GM21447 (cell line): ENCODE measurements around the gene TFRC.
A peak's percentile ranks its signal among the peaks of the same experiment; 100 is the strongest.
"Not testable (repeated sequence)": the region's sequence is repeated elsewhere in the genome, so short reads cannot be mapped to it uniquely, and the experiment has no call there.

ENCODE experiments used
- ATAC-seq: cut with Tn5 transposase; IDR thresholded peaks from one replicate; pipeline ENCODE4 v1.9.1; 2021; ENCODE audit not compliant: unreplicated experiment

The TFRC gene

DNA sequence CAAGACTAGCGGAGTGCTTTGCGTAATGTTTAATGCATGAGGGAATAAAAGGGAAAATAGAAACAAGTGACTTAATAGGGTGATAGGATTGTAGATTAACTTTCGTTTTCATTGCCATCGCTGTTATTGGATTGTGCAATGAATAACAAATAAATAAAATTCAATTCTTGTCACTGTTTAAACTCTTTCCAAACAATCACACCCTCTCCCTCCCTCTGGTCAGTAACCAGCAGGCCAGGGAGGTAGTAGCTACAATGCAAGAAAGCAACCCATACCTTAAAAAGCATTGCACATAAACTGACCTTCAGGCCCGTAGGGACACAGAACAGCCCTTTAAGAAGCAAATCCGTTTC lies 705 bp upstream of the TFRC start:
- no peak for ATAC-seq

DNA sequence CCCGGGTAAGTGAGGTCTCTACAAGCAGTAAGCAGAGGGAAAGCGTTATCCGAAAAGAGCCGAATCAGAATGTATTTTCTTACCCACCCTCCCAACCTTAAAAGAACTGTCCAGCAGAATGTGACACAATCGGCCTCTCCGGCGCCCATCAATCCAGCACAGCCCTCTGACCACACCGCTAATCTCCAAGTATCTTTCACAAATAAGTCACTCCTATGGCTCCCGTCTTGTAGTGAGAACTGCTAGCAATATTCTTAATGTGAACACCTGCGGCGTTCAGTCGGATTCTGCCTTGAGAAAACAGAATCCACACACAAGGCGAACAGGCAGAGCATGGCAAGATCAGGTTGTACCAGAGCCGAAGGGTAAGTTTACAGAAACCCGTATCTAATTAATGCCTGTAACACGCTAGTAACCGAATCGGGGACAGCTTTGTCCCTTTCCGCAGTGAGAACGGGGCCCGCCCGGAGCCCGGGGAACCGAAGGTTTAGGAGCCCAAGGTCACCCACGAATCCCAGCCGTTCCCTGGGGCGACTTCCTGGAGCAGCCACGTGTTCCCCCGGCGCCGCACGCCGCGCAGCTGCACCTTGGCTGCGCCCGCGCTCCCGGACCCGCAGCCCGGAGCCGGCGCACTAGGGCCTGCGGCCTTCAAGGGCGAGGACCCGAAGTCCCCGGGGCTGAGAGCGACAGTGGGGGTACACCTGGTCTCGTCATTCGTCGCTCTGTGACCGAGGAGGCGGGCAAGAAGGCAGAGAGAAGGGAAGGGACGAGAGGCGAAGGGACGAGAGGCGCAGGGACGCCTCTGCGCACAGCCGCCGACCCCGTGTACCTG lies 672 bp downstream of the TFRC start:
- ATAC-seq = peak; percentile 52

DNA sequence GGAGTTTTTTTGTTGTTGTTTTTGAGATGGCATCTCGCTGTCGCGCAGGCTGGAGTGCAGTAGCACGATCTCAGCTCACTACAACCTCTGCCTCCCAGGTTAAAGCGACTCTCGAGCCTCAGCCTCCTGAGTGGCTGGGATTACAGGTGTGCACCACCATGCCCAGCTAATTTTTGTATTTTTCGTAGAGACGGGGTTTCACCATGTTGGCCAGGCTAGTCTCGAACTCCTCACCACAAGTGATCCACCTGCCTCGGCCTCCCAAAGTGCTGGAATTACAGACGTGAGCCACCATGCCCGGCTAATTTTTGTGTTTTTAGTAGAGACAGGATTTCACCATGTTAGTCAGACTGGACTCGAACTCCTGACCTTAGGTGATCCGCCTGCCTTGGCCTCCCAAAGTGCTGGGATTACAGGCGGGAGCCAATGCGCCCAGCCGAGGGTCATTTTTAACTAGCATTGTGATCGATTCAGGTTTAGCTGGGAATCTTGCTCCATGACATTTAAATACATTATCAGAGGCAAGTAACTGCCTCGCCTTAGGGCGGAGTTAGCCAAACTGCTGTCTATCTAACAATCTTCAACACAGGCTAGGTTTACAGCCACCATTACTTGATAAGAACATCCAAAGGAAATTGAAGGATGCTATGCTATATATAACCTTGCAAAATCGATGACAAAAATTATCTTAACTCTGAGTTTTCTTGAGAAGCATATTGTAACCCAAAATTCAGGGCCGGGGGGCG lies 1.6 kb downstream of the TFRC start:
- ATAC-seq = not testable (repeated sequence)

DNA sequence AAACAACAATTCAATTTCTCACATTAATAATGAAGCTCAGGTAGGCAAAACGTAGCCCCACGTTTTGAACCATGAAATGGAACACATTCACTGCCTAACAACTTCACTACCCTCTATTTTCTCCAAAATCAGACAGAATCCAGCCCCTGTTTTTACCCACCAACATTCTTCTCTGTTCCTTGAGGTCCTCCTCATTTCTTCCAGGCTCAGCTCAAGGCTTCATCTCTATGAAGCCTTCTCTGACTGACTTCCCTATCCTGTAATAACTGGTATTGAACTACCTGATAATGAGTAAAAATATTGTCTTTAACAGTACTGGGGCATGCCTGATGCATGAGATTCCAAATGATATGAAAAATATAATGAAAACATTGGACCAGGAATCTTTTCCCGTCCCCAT lies 2.2 kb downstream of the TFRC start:
- no peak for ATAC-seq

DNA sequence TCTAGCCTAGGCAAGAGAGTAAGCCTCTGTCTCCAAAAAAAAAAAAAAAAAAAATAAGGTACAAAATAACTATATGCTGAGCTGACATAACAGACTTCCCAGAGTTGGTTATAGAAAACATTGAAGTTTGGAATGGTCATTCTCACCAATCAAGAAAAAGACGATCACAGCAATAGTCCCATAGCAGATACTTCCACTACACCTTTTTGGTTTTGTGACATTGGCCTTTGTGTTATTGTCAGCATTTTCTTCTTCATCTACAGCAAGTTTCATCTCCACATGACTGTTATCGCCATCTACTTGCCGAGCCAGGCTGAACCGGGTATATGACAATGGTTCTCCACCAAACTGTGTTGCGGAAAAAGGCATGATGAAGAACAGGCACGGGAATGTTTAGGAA lies 6.9 kb downstream of the TFRC start:
- no peak for ATAC-seq

DNA sequence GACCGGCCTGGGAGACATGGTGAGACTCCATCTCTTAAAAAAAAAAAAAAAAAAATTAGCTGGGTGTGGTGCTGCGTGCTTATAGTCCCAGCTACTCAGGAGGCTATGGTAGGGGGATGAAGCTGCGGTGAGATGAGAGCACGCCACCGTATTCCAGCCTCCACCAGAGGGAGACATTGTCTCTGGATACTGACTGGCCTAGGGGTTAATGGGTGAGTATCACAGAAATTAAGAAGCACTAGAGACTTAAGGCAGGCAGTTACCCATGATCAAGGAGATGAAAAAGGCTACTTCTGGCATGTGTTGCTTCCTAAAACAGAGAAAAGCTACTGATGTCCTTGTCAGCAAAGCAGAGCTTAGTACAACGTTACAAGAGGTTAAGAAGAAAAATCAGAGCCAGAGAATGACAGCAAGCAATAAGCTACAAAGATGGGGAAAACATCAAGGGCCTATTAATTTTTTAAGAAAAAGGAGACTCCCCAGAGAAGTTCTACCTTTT lies 8.6 kb downstream of the TFRC start:
- ATAC-seq = no peak

DNA sequence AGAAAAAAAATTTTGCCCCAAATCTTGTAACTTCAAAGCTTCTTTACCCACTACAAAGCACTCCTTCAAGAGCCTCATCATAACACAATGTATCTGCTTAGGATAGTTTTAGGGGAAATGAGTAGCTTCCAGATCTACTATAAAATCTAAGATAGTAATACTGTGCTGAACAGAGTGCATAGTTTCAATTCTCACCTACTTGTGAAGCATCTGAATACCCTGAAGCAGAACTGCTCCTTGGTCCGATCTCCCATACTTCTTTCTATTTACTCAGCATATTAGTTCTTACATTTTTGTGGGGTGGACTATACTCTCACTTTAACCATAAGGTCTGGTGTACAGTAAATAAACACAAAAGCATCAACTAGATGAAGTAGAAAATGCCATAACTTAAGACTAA lies 9.6 kb downstream of the TFRC start:
- ATAC-seq = no peak

DNA sequence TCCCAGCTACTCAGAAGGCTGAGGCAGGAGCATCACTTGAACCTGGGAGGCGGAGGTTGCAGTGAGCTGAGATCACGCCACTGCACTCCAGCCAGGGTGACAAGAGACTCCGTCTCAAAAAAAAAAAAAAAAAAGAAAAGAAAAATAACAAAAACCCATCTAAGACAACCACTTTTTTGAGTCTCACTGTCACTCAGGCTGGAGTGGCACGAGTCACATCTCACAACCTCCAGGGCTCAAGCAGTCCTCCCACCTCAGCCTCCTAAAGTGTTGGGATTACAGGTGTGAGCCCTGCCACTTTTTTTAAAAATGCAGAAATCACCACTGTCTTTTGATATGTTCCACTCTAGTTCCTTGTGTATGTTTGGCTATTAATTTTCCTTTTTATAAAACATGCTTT lies 13.1 kb downstream of the TFRC start:
- not testable (repeated sequence) for ATAC-seq

DNA sequence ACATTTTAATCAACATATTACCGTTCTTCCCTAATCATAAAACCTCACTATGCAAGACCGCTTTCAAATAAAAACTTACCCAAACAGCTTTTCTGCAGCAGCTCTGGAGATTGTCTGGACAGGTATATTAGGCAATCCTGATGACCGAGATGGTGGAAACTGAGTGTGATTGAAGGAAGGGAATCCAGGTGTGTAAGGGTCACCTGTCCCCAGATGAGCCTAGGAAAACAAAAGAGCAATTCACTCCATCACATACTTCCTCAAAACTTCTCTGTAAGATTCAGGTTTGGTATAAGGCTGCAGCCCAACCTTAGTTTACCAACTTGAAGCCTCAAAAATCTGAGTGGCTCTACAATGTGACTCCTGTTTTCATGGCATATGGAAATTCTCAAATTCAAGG lies 14.5 kb downstream of the TFRC start:
- ATAC-seq = no peak

DNA sequence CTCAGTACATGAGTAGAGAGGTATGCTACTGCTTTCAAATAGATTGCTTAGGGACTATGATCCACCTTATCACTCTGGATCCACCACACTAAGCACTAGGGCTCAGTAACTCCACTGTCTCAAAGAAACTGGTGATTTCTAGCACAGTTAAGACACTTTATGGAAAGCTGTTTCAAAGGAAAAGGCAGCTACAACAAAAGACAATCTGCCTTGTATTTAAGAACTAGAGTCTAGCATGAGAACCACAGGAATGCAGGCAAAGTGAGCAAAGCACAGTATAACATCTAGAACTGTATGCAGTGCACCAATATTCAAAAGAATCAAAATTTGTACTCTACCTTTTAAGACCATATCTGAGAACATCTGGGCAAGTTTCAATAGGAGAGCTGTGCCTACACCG lies 17.9 kb downstream of the TFRC start:
- no peak for ATAC-seq

DNA sequence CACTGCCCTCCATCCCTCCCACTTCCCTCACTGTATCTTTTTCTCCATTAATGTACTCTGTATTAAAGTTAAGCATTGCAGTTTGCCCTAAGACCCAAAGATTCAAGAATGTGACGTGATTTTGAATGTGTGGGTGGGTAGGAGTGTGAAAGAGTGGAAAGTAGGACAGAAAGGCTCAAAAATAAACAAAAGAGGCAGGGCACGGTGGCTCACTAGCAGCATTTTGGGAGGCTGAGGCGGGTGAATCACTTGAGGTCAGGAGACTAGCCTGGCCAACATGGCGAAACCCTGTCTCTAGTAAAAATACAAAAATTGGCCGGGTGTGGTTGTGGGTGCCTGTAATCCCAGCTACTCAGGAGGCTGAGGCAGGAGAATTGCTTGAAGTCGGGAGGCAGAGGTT lies 18.4 kb downstream of the TFRC start:
- no peak for ATAC-seq

DNA sequence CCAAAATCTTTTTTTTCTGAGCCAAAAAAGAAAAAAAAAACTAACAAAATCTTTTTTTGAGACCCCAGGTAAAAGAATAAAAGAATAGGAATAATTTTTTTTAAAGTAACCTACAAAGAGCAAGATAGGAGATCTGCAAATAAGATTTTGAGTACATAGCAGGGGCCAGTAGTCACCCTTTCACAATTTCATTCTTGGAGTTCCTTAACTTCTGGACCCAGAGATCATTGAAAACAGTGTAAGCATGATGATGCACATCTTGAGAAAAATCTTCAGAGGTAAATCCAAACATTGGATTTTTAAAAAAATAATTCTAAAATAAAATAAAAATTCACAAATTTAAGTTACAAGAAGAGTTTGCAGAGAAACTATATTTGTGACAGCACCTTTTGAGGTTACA lies 18.8 kb downstream of the TFRC start:
- ATAC-seq = no peak

DNA sequence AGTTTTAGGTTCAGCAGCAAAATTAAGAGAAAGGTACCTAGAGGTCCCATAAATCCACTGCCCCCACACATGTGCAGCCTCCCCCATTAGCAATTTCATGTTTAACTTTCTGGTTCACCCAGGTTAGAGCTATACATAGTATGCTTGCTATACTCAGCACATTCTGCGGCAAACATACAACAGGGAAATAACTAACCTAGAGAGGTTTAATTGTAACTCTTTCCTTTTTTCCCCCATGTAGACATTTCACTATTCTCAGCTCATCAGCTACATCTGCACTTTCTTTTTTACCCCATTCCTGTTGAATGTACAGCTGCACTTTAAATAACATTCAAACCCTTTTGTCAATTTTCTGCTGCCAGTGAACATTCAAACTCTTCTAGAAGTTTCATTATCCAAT lies 21.1 kb downstream of the TFRC start:
- no peak for ATAC-seq

DNA sequence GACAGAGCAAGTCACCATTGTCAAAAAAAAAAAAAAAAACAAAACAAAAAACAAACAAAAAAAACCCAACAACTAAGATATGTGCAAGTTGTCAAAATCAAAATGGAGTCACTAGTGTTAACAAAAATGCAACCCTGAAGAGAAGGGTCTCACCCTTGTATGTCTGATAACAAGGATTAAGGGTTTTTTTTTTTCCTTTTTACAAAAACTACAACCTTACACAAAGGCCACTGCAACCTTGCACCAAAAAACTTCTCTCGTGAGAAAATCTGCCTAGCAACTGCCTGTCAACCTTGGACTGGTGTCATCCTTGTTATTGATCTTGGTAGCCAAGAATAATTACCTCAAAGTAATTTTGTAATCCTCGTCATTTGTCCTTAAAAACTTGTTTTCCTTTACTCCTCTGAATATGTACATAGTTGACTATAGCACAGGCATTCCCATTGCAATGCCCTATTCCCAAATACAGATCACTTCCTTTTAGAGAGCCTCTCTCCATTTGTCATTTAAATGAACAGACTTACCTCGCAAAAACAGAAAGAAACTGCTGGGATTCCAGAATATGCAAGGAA lies 24.0 kb downstream of the TFRC start:
- ATAC-seq = no peak

DNA sequence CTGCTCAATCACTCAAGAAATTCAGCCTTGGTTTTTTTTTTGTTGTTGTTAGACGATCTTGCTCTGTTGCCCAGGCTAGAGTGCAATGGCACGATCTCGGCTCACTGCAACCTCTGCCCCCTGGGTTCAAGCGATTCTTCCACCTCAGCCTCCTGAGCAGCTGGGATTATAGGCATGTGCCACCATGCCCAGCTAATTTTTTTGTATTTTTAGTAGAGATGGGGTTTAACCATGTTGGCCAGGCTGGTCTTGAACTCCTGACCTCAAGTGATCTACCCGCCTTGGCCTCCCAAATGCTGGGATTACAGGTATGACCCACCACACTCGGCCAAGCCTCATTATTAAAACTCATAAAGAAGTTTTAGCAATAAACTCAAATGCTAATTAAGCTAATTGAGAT lies 25.5 kb downstream of the TFRC start:
- ATAC-seq = not testable (repeated sequence)

DNA sequence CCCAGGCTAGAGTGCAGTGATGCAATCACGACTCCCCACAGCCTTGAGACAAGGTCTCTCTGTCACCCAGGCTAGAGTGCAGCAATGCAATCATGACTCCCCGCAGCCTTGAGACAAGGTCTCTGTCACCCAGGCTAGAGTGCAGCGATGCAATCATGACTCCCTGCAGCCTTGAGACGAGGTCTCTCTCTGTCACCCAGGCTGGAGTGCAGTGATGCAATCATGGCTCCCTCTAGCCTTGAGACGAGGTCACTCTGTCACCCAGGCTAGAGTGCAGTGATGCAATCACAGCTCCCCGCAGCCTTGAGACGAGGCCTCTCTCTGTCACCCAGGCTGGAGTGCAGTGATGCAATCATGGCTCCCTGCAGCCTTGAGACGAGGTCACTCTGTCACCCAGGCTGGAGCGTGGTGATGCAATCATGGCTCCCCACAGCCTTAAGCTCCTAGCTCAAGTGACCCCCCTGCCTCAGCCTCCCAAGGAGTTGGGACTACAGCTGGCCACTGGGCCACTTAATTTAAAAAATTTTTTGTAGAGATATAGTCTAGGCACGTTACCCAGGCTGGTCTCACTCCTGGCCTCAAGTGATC lies 26.1 kb downstream of the TFRC start:
- ATAC-seq = no peak

DNA sequence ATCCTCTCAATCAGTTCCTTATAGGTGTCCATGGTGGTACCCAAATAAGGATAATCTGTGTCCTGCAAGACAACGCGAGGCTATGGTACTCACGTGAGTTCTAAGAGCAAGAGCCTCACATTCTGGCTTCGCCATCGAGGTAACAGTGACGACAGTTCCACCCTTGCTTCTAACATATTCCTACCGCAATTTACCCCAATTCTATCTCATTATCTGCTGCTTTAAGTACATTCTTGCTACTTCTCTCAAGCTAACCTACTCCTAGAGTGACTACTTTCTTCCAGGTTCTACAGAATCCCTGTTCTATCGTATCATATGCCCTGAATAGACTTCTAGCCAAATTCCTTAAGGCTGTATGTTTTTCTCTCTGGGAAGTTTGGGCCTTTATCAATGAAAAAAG lies 26.6 kb downstream of the TFRC start:
- ATAC-seq = no peak

DNA sequence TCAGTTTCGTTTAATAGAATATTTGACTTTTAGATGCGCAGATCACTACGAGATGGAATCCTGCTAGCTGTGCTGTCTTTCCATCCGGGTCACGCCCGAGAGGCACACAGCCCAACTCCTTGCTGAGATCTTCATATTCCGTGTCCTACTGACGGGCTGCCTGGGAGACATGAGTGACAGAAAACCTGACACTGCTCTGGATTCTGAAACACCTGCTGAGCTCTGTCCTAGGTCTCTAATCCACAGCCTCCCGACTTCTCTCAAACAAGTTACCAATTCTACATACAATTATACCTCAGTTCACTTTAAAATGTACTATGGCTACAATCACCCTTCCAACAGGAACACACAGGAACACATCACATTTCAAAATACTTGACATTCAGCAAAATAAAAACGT lies 27.2 kb downstream of the TFRC start:
- ATAC-seq = no peak

DNA sequence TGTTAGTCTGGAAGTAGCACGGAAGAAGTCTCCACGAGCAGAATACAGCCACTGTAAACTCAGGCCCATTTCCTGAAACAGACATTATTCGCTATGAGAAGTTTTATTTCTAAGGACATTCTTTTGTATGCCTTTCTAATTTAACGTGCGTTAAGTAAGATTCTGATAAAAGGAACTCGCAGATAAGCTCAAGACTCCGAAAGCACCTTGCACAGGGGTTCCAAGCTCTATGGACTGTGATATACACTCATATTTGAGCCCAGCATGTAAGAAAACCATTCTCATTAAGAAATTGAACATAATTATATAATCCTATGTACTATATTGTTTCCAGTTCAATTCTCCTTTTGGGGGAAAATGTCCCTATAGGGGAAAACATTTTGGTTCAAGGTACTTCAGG lies 28.4 kb downstream of the TFRC start:
- ATAC-seq = no peak

DNA sequence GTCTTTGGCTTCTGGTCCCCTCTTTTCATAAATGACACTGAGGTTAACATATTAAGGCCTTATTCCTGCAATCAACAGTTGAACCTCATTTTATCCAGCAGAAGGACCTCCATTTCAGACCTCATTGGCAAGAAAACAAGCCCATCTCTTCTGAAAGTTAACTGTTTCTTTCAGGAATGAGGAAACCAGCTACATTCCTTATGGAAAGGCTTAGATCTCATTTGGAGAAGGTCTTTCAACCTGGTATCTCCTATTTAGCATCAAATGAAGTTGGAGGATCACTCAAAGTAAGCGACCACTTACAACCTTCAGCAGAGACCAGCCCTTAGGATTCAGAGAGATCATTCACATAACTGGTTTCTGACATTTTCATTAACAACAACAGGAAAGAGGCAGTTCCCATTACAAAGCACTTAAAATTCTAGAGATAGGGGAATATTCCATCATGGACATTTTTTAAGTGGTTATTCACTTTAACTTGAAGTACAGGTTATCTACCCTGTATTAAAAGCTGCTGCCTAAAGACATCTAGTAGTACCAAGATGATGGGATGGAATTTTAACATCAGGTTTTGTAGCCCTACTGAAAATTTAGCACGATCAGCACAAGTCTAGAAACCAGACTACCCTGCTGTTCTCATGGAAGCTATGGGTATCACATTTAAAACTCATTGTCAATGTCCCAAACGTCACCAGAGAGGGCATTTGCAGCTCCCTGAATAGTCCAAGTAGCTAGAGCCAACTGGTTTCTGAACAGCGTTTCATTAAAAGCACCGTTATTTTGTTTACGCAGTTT lies 30.4 kb downstream of the TFRC start:
- no peak for ATAC-seq

DNA sequence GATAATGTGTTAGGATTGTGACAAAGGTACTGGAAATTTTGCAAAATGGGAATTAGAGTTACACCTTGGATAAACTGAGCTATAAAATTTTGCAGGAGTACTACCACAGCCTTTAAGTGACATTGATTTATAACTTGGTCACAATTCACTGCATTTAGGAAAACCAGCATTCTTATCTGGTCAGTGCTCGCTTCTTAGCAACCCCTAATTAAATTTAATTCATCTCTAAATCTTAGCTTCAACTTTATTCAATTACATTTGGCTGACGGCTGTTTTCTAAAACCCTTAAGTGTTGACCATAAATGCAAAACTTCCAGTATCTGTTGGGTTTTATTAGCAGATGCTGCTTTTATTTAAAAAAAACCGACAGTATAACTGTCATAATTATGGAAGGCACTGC lies 31.3 kb downstream of the TFRC start:
- ATAC-seq = no peak
